CD4-positive, CD25-positive, alpha-beta regulatory T cell (primary cell): ENCODE measurements around the gene MOBP. TPM values are rescaled to one million over a fixed set of nuclear protein-coding genes. Genes with fewer than 3 reads are reported as not detected.

Source experiments
- ATAC-seq, 2 donors: fragments of 150-1000 bp; cut with Tn5 transposase; one replicate each; pipeline ENCODE4 v1.10.0; 2021; ENCODE audit warnings: low read depth in 2 of 2, moderate number of reproducible peaks in 2 of 2, moderate library complexity in 1 of 2
- DNase-seq, 3 donors: peaks; one replicate each; pipeline versions ENCODE4 v3.0.0 to v3.0.0-alpha.2; 2012 to 2022; ENCODE audit warnings: mixed read lengths in 1 of 3
- H3K27ac ChIP-seq: one replicate; pipeline ENCODE4 v1.7.0; 2013; ENCODE audit warnings: mild to moderate bottlenecking, low read length; ENCODE audit not compliant: insufficient read depth, poor library complexity, severe bottlenecking
- H3K27me3 ChIP-seq: one replicate; pipeline ENCODE4 v1.7.0; 2013; ENCODE audit warnings: low read length; ENCODE audit not compliant: control insufficient read depth, insufficient read depth
- H3K36me3 ChIP-seq: one replicate; pipeline ENCODE4 v1.7.0; 2013; ENCODE audit warnings: mild to moderate bottlenecking, low read length, moderate library complexity; ENCODE audit not compliant: control insufficient read depth, insufficient read depth
- H3K4me1 ChIP-seq: 2 replicates; pipeline ENCODE4 v1.7.0; 2013; ENCODE audit warnings: mild to moderate bottlenecking, low read length; ENCODE audit not compliant: insufficient read depth, control insufficient read depth, poor library complexity, severe bottlenecking
- H3K4me3 ChIP-seq: one replicate; pipeline ENCODE4 v1.7.0; 2013; ENCODE audit warnings: low read depth, mild to moderate bottlenecking, low read length, moderate library complexity
- H3K9me3 ChIP-seq, 2 experiments: 1 replicate in 1 of 2; 2 replicates in 1 of 2; pipeline ENCODE4 v1.7.0; 2013; ENCODE audit warnings: low read length in 2 of 2, mild to moderate bottlenecking in 1 of 2, moderate library complexity in 1 of 2; ENCODE audit not compliant: control insufficient read depth in 2 of 2
- H3K27ac Mint-ChIP-seq, 3 donors: one replicate each; pipeline ENCODE4 v1.8.0; 2020 to 2022; ENCODE audit warnings: mild to moderate bottlenecking in 3 of 3, mixed read lengths in 3 of 3, moderate library complexity in 2 of 3
- H3K27me3 Mint-ChIP-seq: one replicate; pipeline ENCODE4 v1.8.0; 2022; ENCODE audit warnings: mild to moderate bottlenecking, mixed read lengths
- H3K36me3 Mint-ChIP-seq: one replicate; pipeline ENCODE4 v1.8.0; 2020; ENCODE audit warnings: mixed read lengths
- H3K4me1 Mint-ChIP-seq, 4 donors: one replicate each; pipeline ENCODE4 v1.8.0; 2020 to 2022; ENCODE audit warnings: mixed read lengths in 4 of 4, mild to moderate bottlenecking in 1 of 4
- H3K4me3 Mint-ChIP-seq, 4 donors: one replicate each; pipeline ENCODE4 v1.8.0; 2020 to 2022; ENCODE audit warnings: mild to moderate bottlenecking in 4 of 4, mixed read lengths in 4 of 4, moderate library complexity in 3 of 4
- H3K9me3 Mint-ChIP-seq, 7 donors: one replicate each; pipeline ENCODE4 v1.8.0; 2020 to 2022; ENCODE audit warnings: mixed read lengths in 7 of 7, mild to moderate bottlenecking in 3 of 7, moderate library complexity in 2 of 7
- polyA plus RNA-seq, 4 donors: library from polyadenylated mRNA; unstranded; fragments of 300-500 nt; fragmentation: Illumina TruSeq; gene quantifications; one replicate each; pipeline ENCODE4 v1.2.3, GENCODE V29; 2021
- total RNA-seq: library from RNA; stranded (reverse); gene quantifications from one replicate; pipeline ENCODE4 v1.2.3, GENCODE V29; 2022

MOBP gene
- total and polyA plus RNA-seq, 5 donors from 2014 or later: not detected

DNA sequence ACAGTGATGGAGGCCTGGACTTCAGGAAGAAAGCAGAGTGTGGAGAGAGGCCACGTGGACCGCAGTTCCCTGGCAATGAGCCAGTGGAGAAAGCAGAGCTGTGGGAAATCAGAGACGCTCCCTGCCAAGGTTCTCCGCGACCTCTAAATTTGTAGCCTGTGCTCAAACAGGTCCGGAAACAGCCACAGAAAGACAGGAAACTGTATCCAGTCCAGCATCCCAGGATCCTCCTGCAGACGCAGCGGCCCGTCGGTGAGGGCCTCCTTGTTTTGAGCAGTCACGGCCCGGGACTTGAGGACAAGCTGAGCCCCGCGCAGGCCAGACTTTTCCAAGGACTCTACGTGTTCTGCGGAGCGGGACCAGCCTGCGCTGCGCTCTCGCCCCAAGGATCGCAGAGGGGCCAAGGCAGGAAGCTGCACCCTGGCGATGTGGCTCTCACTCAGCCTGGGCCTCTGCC is 38.7 kb upstream of the MOBP start:
- no peaks in the 10 kb centered on the region for H3K36me3 ChIP-seq
- H3K27me3 Mint-ChIP-seq: peaks cover 2% of the 10 kb centered on the region
- H3K27ac Mint-ChIP-seq: no peak overlapping the region
- H3K4me3 Mint-ChIP-seq: no peak overlapping the region
- no peak overlapping the region for H3K27ac ChIP-seq
- H3K9me3 Mint-ChIP-seq: no peaks in the 10 kb centered on the region
- H3K4me1 Mint-ChIP-seq: no peaks in the 10 kb centered on the region
- DNase-seq (no peak), ATAC-seq (no peak)
- H3K36me3 Mint-ChIP-seq: no peaks in the 10 kb centered on the region
- H3K4me1 ChIP-seq: no peaks in the 10 kb centered on the region
- no peak overlapping the region for H3K4me3 ChIP-seq
- no peaks in the 10 kb centered on the region for H3K9me3 ChIP-seq
- no peaks in the 10 kb centered on the region for H3K27me3 ChIP-seq

DNA sequence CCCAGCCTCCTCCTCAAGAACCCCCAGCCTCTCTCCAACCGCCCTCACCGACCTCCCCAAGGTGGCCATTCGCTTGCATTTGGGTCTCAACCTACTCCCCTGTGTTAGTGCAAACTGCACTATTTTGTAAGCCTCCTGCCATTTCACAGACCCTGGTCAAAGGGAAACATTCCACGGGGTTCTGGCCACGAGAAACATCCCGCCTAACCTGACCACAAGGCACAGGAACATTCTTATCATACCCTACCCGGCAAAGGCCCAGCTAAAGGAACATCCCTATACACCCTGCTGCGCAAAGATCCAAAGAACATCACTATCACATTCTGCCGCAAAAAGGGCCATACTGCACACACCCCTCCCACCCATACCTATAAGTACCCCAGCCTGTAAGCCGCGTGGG is 38.0 kb upstream of the MOBP start:
- ATAC-seq (no peak), DNase-seq (no peak)
- H3K4me3 Mint-ChIP-seq: no peak overlapping the region
- Histone ChIP-seq H3K27me3 (no peaks in the 10 kb centered on the region), H3K4me3 (no peak overlapping the region), H3K27ac (no peak overlapping the region), H3K9me3 (no peaks in the 10 kb centered on the region), H3K36me3 (no peaks in the 10 kb centered on the region), H3K4me1 (no peaks in the 10 kb centered on the region)
- H3K27me3 Mint-ChIP-seq: peaks cover 4% of the 10 kb centered on the region
- no peaks in the 10 kb centered on the region for H3K36me3 Mint-ChIP-seq
- no peaks in the 10 kb centered on the region for H3K9me3 Mint-ChIP-seq
- H3K4me1 Mint-ChIP-seq: no peaks in the 10 kb centered on the region
- no peak overlapping the region for H3K27ac Mint-ChIP-seq

DNA sequence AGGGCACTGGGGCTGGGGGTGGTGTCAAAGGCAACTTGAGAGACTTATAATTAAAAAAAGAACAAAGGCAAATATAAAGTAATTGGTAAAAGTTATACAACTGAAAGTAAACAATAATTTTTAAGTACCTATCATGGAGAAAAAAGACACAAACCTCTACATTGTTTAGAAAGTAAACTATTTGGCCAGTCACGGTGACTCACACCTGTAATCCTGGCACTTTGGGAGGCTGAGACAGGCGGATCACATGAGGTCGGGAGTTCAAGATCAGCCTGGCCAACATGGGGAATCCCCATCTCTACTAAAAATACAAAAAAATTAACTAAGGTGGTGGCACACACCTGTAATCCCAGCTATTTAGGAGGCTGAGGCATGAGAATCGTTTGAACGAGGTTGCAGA is 35.1 kb upstream of the MOBP start:
- Histone ChIP-seq H3K27me3 (no peaks in the 10 kb centered on the region), H3K9me3 (no peaks in the 10 kb centered on the region), H3K4me3 (no peak overlapping the region), H3K36me3 (no peaks in the 10 kb centered on the region), H3K4me1 (no peaks in the 10 kb centered on the region), H3K27ac (no peak overlapping the region)
- DNase-seq (no peak), ATAC-seq (no peak)
- no peak overlapping the region for H3K27ac Mint-ChIP-seq
- peaks cover 4% of the 10 kb centered on the region for H3K27me3 Mint-ChIP-seq
- no peaks in the 10 kb centered on the region for H3K4me1 Mint-ChIP-seq
- no peaks in the 10 kb centered on the region for H3K9me3 Mint-ChIP-seq
- no peaks in the 10 kb centered on the region for H3K36me3 Mint-ChIP-seq
- H3K4me3 Mint-ChIP-seq: no peak overlapping the region

DNA sequence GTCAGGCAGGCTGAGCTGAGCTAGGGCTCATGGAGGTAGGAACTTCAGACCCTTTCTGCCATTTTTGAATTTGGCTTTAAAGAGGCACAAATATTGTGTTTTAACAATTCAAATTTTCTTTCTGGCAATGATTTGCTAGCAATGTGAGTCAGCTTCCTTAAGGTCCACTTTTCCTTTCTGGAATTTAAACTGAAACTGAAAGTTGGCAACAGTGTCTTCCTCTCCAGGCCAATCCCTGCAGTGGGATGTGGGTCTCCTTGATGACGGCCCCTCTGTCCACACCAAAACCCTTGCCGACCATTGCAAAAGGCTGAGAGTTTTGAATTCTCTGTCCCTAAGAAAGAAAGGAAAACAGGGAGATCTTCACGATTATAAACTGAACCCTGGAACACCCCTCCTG is 33.8 kb upstream of the MOBP start:
- Mint-ChIP-seq H3K4me3 (no peak overlapping the region), H3K27me3 (peaks cover 4% of the 10 kb centered on the region), H3K36me3 (no peaks in the 10 kb centered on the region), H3K4me1 (no peaks in the 10 kb centered on the region), H3K27ac (no peak overlapping the region), H3K9me3 (no peaks in the 10 kb centered on the region)
- no peak overlapping the region for H3K4me3 ChIP-seq
- H3K27me3 ChIP-seq: no peaks in the 10 kb centered on the region
- no peaks in the 10 kb centered on the region for H3K9me3 ChIP-seq
- H3K27ac ChIP-seq: no peak overlapping the region
- ATAC-seq (no peak), DNase-seq (no peak)
- H3K4me1 ChIP-seq: no peaks in the 10 kb centered on the region
- H3K36me3 ChIP-seq: no peaks in the 10 kb centered on the region

DNA sequence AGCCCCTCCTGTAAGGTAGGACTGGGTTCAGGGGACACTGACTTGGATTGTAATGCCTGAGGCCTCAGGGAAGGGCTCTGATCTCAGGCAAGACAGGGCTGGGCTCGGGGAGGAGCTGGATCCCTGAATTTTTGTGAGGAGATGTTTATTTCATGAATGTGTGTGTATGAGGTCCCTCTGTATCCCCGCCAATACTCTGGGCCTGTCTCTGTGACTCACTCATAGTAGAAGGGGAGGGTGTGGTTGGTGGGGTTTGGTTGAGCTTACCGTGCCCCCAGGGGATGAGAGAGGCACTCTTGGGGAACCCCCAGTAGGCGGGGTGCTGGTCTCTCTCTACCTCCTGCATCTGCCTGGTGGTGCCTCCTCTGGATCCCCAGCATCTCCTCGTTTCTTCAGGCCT is 32.9 kb upstream of the MOBP start:
- H3K4me3 ChIP-seq: no peak overlapping the region
- Mint-ChIP-seq H3K4me3 (no peak overlapping the region), H3K27me3 (peaks cover 4% of the 10 kb centered on the region), H3K9me3 (no peaks in the 10 kb centered on the region), H3K27ac (no peak overlapping the region), H3K4me1 (no peaks in the 10 kb centered on the region), H3K36me3 (no peaks in the 10 kb centered on the region)
- H3K36me3 ChIP-seq: no peaks in the 10 kb centered on the region
- no peak overlapping the region for H3K27ac ChIP-seq
- no peaks in the 10 kb centered on the region for H3K27me3 ChIP-seq
- no peaks in the 10 kb centered on the region for H3K4me1 ChIP-seq
- no peaks in the 10 kb centered on the region for H3K9me3 ChIP-seq
- DNase-seq (no peak), ATAC-seq (peak in 1 of 2 donors; percentile 34)

DNA sequence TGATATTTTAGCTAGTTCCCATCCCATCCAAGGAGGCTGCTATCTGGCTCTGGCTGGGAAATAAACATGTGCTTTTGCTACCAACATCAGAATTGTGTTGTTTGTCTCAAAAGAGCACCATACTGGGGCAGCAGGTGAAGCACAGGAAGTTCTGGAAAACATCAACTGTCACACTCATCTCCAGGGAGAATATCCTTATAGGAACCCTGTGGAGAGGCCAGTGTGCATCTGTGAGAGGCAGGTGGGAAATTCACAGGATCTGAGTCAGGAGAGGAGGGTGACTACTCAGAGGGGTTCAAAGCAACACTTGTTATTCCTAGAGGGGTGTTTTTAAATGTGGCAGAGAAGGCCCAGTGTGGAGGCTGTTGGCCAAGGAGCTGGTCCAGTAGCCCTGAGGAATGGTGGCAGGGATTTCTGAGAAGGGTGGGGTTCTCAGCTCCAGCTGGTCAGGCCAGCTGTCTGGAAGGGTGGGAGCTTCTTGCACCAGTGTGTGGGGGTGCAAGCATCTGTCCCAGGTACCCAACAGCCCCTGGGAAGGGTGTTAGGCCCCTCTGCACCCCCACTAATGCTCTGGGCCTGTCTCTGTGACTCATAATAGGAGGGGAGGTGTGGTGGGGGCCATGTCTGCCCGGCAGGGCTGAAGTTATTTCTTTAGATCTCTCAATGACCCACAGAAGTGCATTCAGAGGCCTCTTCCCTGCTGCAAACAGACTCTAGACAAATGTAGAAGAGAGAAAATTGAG is 32.3 kb upstream of the MOBP start:
- ATAC-seq (no peak), DNase-seq (no peak)
- Mint-ChIP-seq H3K9me3 (peaks cover 0 to 1% (median 0%) of the 10 kb centered on the region in 7 donors), H3K27me3 (peaks cover 4% of the 10 kb centered on the region), H3K36me3 (no peaks in the 10 kb centered on the region), H3K4me1 (no peaks in the 10 kb centered on the region), H3K4me3 (no peak overlapping the region), H3K27ac (no peak overlapping the region)
- Histone ChIP-seq H3K36me3 (no peaks in the 10 kb centered on the region), H3K4me3 (no peak overlapping the region), H3K9me3 (no peaks in the 10 kb centered on the region), H3K27me3 (no peaks in the 10 kb centered on the region), H3K4me1 (no peaks in the 10 kb centered on the region), H3K27ac (no peak overlapping the region)

DNA sequence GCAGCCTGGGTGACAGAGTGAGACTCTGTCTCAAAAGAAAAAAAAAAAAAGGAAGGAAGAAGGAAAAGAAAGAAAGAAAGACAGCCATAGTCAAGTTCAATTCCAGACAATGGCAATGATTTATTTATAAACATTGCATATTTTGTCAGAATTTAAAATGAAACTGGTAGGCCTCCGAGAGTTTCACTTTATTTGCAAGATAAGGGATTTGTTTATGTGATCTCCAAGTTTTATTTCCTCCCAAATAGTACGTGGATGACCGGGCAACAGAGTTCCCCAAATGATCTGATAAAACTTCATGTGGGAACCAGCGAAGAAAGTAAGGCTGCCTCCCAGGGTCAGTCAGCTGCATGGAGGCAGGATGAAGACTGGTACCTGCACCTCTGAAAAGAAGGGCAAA is 28.6 kb upstream of the MOBP start:
- no peaks in the 10 kb centered on the region for H3K27me3 ChIP-seq
- H3K27me3 Mint-ChIP-seq: peaks cover 6% of the 10 kb centered on the region
- no peak overlapping the region for H3K4me3 ChIP-seq
- no peaks in the 10 kb centered on the region for H3K36me3 Mint-ChIP-seq
- H3K27ac ChIP-seq: no peak overlapping the region
- no peaks in the 10 kb centered on the region for H3K4me1 Mint-ChIP-seq
- DNase-seq (no peak), ATAC-seq (no peak)
- H3K36me3 ChIP-seq: no peaks in the 10 kb centered on the region
- no peak overlapping the region for H3K27ac Mint-ChIP-seq
- H3K9me3 ChIP-seq: no peaks in the 10 kb centered on the region
- H3K4me1 ChIP-seq: no peaks in the 10 kb centered on the region
- no peak overlapping the region for H3K4me3 Mint-ChIP-seq
- H3K9me3 Mint-ChIP-seq: peaks cover 0 to 1% (median 0%) of the 10 kb centered on the region in 7 donors

DNA sequence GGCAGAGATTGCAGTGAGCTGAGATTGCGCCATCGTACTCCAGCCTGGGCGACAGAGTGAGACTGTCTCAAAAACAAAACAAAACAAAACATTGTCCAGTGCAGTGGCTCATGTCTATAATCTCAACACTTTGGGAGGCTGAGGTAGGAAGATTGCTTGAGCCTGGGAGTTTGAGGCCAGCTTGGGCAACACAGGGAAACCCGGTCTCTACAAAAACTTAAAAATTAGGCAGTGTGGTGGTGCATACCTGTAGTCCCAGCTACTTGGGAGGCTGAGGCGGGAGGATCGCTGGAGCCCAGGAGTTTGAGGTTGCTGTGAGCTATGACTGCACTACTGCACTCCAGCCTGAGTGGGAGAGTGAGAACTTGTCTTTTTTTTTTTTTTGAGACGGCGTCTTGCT is 27.2 kb upstream of the MOBP start:
- no peak overlapping the region for H3K4me3 ChIP-seq
- H3K27ac ChIP-seq: no peak overlapping the region
- no peaks in the 10 kb centered on the region for H3K36me3 Mint-ChIP-seq
- H3K27me3 Mint-ChIP-seq: peaks cover 10% of the 10 kb centered on the region
- no peaks in the 10 kb centered on the region for H3K4me1 Mint-ChIP-seq
- H3K4me3 Mint-ChIP-seq: no peak overlapping the region
- no peak for ATAC-seq
- H3K27ac Mint-ChIP-seq: no peak overlapping the region
- H3K27me3 ChIP-seq: no peaks in the 10 kb centered on the region
- H3K36me3 ChIP-seq: no peaks in the 10 kb centered on the region
- no peaks in the 10 kb centered on the region for H3K4me1 ChIP-seq
- no peak for DNase-seq
- H3K9me3 ChIP-seq: no peaks in the 10 kb centered on the region
- peaks cover 0 to 1% (median 0%) of the 10 kb centered on the region in 7 donors for H3K9me3 Mint-ChIP-seq
